Neural cell (in vitro differentiated cells): ENCODE results near the gene ANTXR1. TPM values are rescaled to one million over a fixed set of nuclear protein-coding genes. Genes with fewer than 3 reads are reported as not detected.

Source experiments
- H2AFZ ChIP-seq: fragments of 200-600, 300-800 bp; sonication (generic), shearing (Covaris generic); 2 replicates; pipeline ENCODE4 v1.6.0; 2014; ENCODE audit warnings: low read depth, mild to moderate bottlenecking, antibody characterized with exemption, low read length, moderate library complexity
- H3F3A ChIP-seq: fragments of 200-600 bp; shearing (Covaris generic); 2 replicates; pipeline ENCODE4 v1.6.1; 2016; ENCODE audit warnings: mild to moderate bottlenecking, moderate library complexity, mixed read lengths, antibody characterized with exemption, low read length; ENCODE audit not compliant: insufficient read depth, poor library complexity, severe bottlenecking
- H3K27ac ChIP-seq: fragments of 200-600, 300-800 bp; sonication (generic), shearing (Covaris generic); 2 replicates; pipeline ENCODE4 v1.5.1; 2014; ENCODE audit warnings: mild to moderate bottlenecking, low read length, moderate library complexity
- H3K27me3 ChIP-seq: fragments of 300-800, 200-600 bp; sonication (generic), shearing (Covaris generic); 2 replicates; pipeline ENCODE4 v1.6.0; 2014; ENCODE audit warnings: mild to moderate bottlenecking, low read depth, low read length, moderate library complexity; ENCODE audit not compliant: insufficient read depth
- H3K36me3 ChIP-seq: fragments of 300-800, 200-600 bp; sonication (generic), shearing (Covaris generic); 2 replicates; pipeline ENCODE4 v1.5.1; 2014; ENCODE audit warnings: mild to moderate bottlenecking, antibody characterized with exemption, low read length, moderate library complexity; ENCODE audit not compliant: insufficient read depth
- H3K4me2 ChIP-seq: fragments of 300-800, 200-600 bp; sonication (generic), shearing (Covaris generic); 2 replicates; pipeline ENCODE4 v1.6.0; 2014; ENCODE audit warnings: mild to moderate bottlenecking, low read length
- H3K4me3 ChIP-seq: fragments of 300-800, 200-600 bp; sonication (generic), shearing (Covaris generic); 2 replicates; pipeline ENCODE4 v1.5.1; 2014; ENCODE audit warnings: mild to moderate bottlenecking, low read length, moderate library complexity
- H3K79me2 ChIP-seq: fragments of 200-600 bp; shearing (Covaris generic); replicated peaks from 2 replicates; pipeline ENCODE4 v1.6.0; 2014; ENCODE audit warnings: mild to moderate bottlenecking, low read length, moderate library complexity; ENCODE audit not compliant: insufficient read depth
- H3K9ac ChIP-seq: fragments of 300-800, 200-600 bp; sonication (generic), shearing (Covaris generic); 2 replicates; pipeline ENCODE4 v1.6.1; 2016; ENCODE audit warnings: mild to moderate bottlenecking, low read length, mixed read lengths
- H3K9me2 ChIP-seq: fragments of 200-600 bp; shearing (Covaris generic); 2 replicates; pipeline ENCODE4 v1.6.1; 2016; ENCODE audit warnings: mild to moderate bottlenecking, low read length, mixed read lengths; ENCODE audit not compliant: insufficient read depth
- H3K9me3 ChIP-seq: fragments of 200-600, 300-800 bp; sonication (generic), shearing (Covaris generic); 2 replicates; pipeline ENCODE4 v1.6.1; 2016; ENCODE audit warnings: mild to moderate bottlenecking, mixed run types, low read length, moderate library complexity, mixed read lengths
- H4K20me1 ChIP-seq: fragments of 200-600 bp; shearing (Covaris generic); 2 replicates; pipeline ENCODE4 v1.6.1; 2016; ENCODE audit warnings: mild to moderate bottlenecking, mixed run types; ENCODE audit not compliant: insufficient read depth
- EP300 ChIP-seq: fragments of 450-650 bp; conservative IDR thresholded peaks from 2 replicates; pipeline ENCODE4 v1.6.1; 2014; ENCODE audit warnings: antibody characterized with exemption, mild to moderate bottlenecking, moderate library complexity; ENCODE audit not compliant: poor library complexity, severe bottlenecking
- EZH2 ChIP-seq: fragments of 200-600, 300-800 bp; shearing (Covaris generic), sonication (generic); IDR thresholded peaks from 2 replicates; pipeline ENCODE4 v1.6.1; 2014; ENCODE audit warnings: antibody characterized with exemption, low read length, borderline replicate concordance, mild to moderate bottlenecking; ENCODE audit not compliant: insufficient read depth, poor library complexity, severe bottlenecking
- MXI1 ChIP-seq: fragments of 450-650 bp; conservative IDR thresholded peaks from 2 replicates; pipeline ENCODE4 v1.6.1; 2014; ENCODE audit warnings: antibody characterized with exemption, mild to moderate bottlenecking; ENCODE audit not compliant: poor library complexity, severe bottlenecking
- POLR2AphosphoS5 ChIP-seq: IDR thresholded peaks from 2 replicates; pipeline ENCODE4 v1.6.1; 2012
- RAD21 ChIP-seq: fragments of 450-650 bp; conservative IDR thresholded peaks from 2 replicates; pipeline ENCODE4 v1.6.1; 2014; ENCODE audit warnings: antibody characterized with exemption, mild to moderate bottlenecking, moderate library complexity
- SMC3 ChIP-seq: fragments of 450-650 bp; conservative IDR thresholded peaks from 2 replicates; pipeline ENCODE4 v1.6.1; 2014; ENCODE audit warnings: antibody characterized with exemption, mild to moderate bottlenecking, moderate library complexity; ENCODE audit not compliant: poor library complexity
- TAF1 ChIP-seq: IDR thresholded peaks from 2 replicates; pipeline ENCODE4 v1.6.1; 2012; ENCODE audit warnings: low read depth
- polyA plus RNA-seq: library from polyadenylated mRNA; depleted of rRNA; stranded (reverse); fragments of >200 nt; gene quantifications from 2 replicates; pipeline ENCODE4 v1.2.3, GENCODE V29; 2014
- TF ChIP-seq, protein P1 (sequence below): IDR thresholded peaks from 2 replicates; pipeline ENCODE4 v1.6.1; 2012; ENCODE audit warnings: borderline replicate concordance
- TF ChIP-seq, protein P2 (sequence below): fragments of 450-650 bp; IDR thresholded peaks from 2 replicates; pipeline ENCODE4 v1.5.1; 2014; ENCODE audit warnings: antibody characterized with exemption, mild to moderate bottlenecking, moderate library complexity; ENCODE audit not compliant: poor library complexity, severe bottlenecking

ANTXR1 gene
- polyA plus RNA-seq, 1 donor from 2014 or later, result 4.9 TPM

DNA sequence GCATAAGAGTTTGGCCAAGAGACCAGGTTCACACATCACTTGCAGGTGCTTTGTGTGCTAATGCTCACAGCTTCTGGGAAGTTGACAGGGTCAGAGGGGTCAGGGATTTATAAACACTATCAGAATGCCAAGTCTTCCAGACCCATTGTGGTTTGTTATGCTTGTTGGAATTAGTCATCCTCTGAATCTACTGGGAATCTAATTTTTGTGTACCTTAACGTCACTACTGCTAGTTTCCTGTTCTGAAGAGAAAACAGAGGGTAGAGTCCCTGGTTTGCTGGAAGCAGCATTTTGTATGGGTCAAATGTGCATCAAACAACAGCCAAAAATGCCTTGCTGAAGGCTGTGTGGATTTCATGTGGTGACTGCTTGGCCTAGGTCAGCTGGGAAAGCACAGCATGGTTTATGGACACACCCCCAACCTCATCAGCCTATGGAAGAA lies 33.3 kb downstream of the ANTXR1 start:
- Histone ChIP-seq H4K20me1 (no peaks in the 10 kb centered on the region), H2AFZ (no peak overlapping the region), H3F3A (no peaks in the 10 kb centered on the region), H3K9ac (no peak overlapping the region), H3K4me2 (no peak overlapping the region), H3K36me3 (no peaks in the 10 kb centered on the region), H3K9me2 (no peaks in the 10 kb centered on the region), H3K27me3 (no peaks in the 10 kb centered on the region), H3K9me3 (no peaks in the 10 kb centered on the region), H3K27ac (no peak overlapping the region), H3K4me3 (no peak overlapping the region), H3K79me2 (no peaks in the 10 kb centered on the region)
- TF ChIP-seq POLR2AphosphoS5, result no peak
- TF ChIP-seq, protein P1, sequence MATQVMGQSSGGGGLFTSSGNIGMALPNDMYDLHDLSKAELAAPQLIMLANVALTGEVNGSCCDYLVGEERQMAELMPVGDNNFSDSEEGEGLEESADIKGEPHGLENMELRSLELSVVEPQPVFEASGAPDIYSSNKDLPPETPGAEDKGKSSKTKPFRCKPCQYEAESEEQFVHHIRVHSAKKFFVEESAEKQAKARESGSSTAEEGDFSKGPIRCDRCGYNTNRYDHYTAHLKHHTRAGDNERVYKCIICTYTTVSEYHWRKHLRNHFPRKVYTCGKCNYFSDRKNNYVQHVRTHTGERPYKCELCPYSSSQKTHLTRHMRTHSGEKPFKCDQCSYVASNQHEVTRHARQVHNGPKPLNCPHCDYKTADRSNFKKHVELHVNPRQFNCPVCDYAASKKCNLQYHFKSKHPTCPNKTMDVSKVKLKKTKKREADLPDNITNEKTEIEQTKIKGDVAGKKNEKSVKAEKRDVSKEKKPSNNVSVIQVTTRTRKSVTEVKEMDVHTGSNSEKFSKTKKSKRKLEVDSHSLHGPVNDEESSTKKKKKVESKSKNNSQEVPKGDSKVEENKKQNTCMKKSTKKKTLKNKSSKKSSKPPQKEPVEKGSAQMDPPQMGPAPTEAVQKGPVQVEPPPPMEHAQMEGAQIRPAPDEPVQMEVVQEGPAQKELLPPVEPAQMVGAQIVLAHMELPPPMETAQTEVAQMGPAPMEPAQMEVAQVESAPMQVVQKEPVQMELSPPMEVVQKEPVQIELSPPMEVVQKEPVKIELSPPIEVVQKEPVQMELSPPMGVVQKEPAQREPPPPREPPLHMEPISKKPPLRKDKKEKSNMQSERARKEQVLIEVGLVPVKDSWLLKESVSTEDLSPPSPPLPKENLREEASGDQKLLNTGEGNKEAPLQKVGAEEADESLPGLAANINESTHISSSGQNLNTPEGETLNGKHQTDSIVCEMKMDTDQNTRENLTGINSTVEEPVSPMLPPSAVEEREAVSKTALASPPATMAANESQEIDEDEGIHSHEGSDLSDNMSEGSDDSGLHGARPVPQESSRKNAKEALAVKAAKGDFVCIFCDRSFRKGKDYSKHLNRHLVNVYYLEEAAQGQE, result no peak
- TF ChIP-seq EP300, result no peak
- TF ChIP-seq, protein P2, sequence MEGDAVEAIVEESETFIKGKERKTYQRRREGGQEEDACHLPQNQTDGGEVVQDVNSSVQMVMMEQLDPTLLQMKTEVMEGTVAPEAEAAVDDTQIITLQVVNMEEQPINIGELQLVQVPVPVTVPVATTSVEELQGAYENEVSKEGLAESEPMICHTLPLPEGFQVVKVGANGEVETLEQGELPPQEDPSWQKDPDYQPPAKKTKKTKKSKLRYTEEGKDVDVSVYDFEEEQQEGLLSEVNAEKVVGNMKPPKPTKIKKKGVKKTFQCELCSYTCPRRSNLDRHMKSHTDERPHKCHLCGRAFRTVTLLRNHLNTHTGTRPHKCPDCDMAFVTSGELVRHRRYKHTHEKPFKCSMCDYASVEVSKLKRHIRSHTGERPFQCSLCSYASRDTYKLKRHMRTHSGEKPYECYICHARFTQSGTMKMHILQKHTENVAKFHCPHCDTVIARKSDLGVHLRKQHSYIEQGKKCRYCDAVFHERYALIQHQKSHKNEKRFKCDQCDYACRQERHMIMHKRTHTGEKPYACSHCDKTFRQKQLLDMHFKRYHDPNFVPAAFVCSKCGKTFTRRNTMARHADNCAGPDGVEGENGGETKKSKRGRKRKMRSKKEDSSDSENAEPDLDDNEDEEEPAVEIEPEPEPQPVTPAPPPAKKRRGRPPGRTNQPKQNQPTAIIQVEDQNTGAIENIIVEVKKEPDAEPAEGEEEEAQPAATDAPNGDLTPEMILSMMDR, result no peak
- no peak for TF ChIP-seq RAD21
- TF ChIP-seq TAF1, result no peak
- no peak for TF ChIP-seq SMC3
- no peak for TF ChIP-seq MXI1
- no peak for TF ChIP-seq EZH2

DNA sequence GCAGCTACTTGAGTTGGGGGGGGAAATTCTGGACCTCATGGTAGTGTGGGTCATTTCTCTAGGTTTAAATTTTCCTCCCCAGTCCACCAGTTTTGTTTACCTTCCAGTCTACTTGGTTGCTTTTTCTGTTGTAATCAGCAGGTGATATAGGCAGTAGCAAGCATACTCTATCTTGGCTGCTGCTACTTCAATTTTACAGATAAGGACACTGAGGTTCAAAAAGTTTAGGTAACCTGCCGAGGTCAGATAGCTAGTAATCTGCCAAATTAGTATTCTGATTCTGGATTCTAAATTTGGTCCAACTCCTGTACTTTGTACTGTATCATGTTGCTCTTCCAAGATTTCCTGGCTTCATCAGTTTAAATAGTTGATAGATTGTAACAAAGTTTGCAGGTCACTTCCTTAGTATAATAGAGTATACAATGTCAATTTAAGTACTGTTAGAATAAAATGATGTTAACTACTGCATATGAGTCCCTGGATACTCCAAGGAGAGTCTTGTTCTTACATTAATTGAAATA lies 34.7 kb downstream of the ANTXR1 start:
- Histone ChIP-seq H3K9ac (no peak overlapping the region), H3K4me2 (no peak overlapping the region), H3F3A (no peaks in the 10 kb centered on the region), H3K27me3 (no peaks in the 10 kb centered on the region), H3K9me3 (no peaks in the 10 kb centered on the region), H3K79me2 (no peaks in the 10 kb centered on the region), H3K4me3 (no peak overlapping the region), H3K9me2 (no peaks in the 10 kb centered on the region), H4K20me1 (no peaks in the 10 kb centered on the region), H3K36me3 (no peaks in the 10 kb centered on the region), H2AFZ (no peak overlapping the region), H3K27ac (no peak overlapping the region)
- TF ChIP-seq EP300 (no peak), EZH2 (no peak), MXI1 (no peak), POLR2AphosphoS5 (no peak), RAD21 (no peak), TAF1 (no peak), SMC3 (no peak)
- TF ChIP-seq, protein P1, result no peak
- TF ChIP-seq, protein P2, result no peak
